ENCODE measurements around the gene DNM3.

DNM3 gene

DNA sequence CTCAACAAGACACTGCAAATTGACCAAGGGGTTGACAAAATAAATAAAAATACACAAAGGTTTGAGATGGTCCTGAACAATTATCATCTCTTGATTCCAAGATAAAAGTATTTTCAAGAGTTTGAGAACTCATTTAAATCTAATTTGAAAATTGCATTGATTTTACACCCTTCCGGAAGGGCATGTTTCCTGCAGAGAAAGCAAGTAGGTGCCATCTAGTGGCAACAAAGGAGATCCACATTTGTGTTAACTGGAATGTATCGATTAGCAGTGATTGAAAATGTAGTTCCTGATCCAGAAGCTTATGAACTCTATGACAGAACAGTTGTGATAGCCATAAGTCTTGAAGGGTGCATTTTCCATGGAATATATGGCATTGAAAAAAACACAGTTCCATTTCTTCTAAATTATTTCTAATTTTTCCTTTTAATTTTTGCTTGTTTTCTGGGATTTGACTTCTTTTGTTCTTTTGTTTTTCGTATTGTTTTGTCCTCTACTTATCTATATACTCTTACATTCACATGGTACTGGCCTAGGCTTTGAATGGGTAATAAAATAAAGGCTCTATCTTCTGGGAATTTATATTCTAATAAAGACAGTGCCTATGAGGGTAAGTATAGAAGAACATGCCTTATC lies 143.7 kb downstream of the DNM3 start:
- Histone ChIP-seq H3K9me3 (ENCODE audit: low read depth, low read length) (no peaks in the 10 kb centered on the region), H3K9ac (ENCODE audit: insufficient read length) (no peak overlapping the region), H3K36me3 (ENCODE audit: insufficient read depth, low read length) (no peaks in the 10 kb centered on the region), H3K27ac (no peak overlapping the region), H3K4me3 (no peak overlapping the region)
- no peak for DNase-seq (ENCODE audit: low read depth, low spot score)
- TF ChIP-seq FOXP2 (optimal IDR thresholded peaks at IDR 0.05; ENCODE audit: control extremely low read depth, extremely low read length, insufficient read depth) (no peak), POLR2AphosphoS5 (IDR thresholded peaks at IDR 0.05; ENCODE audit: borderline replicate concordance, low read depth, low read length) (no peak), EZH2 (IDR thresholded peaks at IDR 0.05) (no peak)

DNA sequence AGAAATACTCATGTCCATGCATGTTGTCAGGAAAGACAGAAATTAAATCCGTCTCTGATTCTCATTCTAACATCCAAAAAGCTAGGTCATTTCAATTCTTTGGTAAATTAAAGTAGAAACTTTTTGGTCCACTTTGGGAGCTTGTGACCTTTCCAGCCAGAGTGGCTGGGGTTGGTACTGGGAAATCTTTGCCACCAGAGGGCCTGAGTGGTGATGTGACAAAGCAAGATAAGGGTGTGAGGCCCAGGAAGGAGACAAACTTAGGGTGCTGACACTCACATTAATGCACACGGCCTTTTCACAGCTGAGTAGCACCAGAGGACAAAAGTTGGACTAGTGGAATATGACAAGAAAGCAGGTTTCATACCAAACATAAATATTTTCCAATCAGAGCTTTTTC lies 144.3 kb downstream of the DNM3 start:
- TF ChIP-seq FOXP2 (optimal IDR thresholded peaks at IDR 0.05; ENCODE audit: control extremely low read depth, extremely low read length, insufficient read depth) (no peak), EZH2 (IDR thresholded peaks at IDR 0.05) (no peak), POLR2AphosphoS5 (IDR thresholded peaks at IDR 0.05; ENCODE audit: borderline replicate concordance, low read depth, low read length) (no peak)
- Histone ChIP-seq H3K4me3 (no peak overlapping the region), H3K9ac (ENCODE audit: insufficient read length) (no peak overlapping the region), H3K27ac (no peak overlapping the region), H3K9me3 (ENCODE audit: low read depth, low read length) (no peaks in the 10 kb centered on the region), H3K36me3 (ENCODE audit: insufficient read depth, low read length) (no peaks in the 10 kb centered on the region)
- DNase-seq (ENCODE audit: low read depth, low spot score): no peak

DNA sequence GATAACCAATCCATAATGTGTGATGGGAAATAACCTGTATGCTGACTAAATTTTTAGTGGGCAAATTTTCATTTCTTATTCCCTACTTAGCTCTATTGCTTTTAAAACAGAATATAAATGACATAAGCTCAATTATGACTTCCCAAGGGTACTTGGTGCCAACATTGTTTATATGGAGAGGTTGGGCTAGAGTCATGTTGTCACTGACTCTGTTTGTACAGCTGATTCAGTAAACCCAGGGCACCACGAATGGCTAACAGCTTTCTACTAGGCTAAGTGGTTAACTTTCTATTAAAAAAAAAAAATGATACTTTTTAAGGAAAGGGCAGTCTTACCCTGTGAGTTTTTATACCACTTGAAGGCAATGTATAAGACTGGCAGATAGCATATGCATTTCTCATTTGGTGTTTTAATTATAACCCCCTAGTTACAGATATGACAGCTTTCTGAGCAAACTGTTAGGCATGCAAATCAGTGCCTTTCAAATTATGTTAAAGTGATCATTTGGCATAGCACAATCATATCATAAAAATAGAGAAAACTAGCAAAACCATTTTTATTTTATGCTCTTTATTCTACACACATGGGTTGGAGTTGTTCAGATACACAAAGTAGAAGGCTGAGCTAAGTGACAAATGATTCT lies 147.1 kb downstream of the DNM3 start:
- H3K36me3 ChIP-seq (ENCODE audit: insufficient read depth, low read length): no peaks in the 10 kb centered on the region
- H3K27ac ChIP-seq: no peak overlapping the region
- H3K9me3 ChIP-seq (ENCODE audit: low read depth, low read length): no peaks in the 10 kb centered on the region
- H3K4me3 ChIP-seq: no peak overlapping the region
- H3K9ac ChIP-seq (ENCODE audit: insufficient read length): no peak overlapping the region
- TF ChIP-seq FOXP2 (optimal IDR thresholded peaks at IDR 0.05; ENCODE audit: control extremely low read depth, extremely low read length, insufficient read depth) (no peak), POLR2AphosphoS5 (IDR thresholded peaks at IDR 0.05; ENCODE audit: borderline replicate concordance, low read depth, low read length) (no peak), EZH2 (IDR thresholded peaks at IDR 0.05) (no peak)
- DNase-seq (ENCODE audit: low read depth, low spot score): no peak

DNA sequence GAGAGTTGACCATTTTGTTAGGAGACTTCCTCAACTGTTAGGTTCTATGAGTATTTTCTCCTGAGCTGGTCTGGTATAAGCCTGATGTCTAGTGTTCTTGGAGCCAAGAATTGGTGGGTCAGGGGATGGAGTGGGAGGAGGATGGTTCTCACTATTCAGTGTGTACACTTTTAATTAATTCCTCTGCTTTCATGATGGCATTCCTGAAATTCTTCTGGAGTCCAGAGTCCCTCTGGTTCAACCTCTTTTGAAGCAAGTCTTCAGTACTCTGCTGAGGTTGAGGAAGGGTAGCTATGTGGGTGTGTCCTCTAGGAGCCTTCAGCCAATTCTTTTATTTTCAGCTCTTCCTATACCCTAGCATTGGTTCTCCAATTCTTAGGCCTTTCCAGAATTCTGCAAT lies 149.1 kb downstream of the DNM3 start:
- no peaks in the 10 kb centered on the region for H3K36me3 ChIP-seq (ENCODE audit: insufficient read depth, low read length)
- no peaks in the 10 kb centered on the region for H3K9me3 ChIP-seq (ENCODE audit: low read depth, low read length)
- no peak overlapping the region for H3K9ac ChIP-seq (ENCODE audit: insufficient read length)
- DNase-seq (ENCODE audit: low read depth, low spot score): no peak
- TF ChIP-seq EZH2 (IDR thresholded peaks at IDR 0.05) (no peak), POLR2AphosphoS5 (IDR thresholded peaks at IDR 0.05; ENCODE audit: borderline replicate concordance, low read depth, low read length) (no peak), FOXP2 (optimal IDR thresholded peaks at IDR 0.05; ENCODE audit: control extremely low read depth, extremely low read length, insufficient read depth) (no peak)
- no peak overlapping the region for H3K27ac ChIP-seq
- H3K4me3 ChIP-seq: no peak overlapping the region

DNA sequence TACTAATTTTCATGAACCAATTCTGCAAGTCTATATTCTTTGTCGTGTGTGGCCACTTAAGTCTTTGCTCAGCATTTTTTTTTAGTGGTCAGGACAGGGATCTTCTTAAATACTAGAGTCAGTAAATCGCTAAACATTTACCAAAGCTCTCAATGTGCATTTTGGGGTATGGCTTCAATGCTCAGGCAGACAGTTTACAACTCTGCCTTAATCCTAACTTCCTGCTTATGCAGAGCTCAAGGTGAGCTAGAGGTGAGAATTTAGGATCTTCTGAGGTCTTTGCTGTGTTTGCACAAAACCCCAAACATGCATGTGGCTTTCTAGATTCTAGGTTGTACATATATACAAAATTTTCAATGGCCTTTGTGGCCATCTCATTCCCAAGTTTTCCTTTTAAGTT lies 153.0 kb downstream of the DNM3 start:
- TF ChIP-seq POLR2AphosphoS5 (IDR thresholded peaks at IDR 0.05; ENCODE audit: borderline replicate concordance, low read depth, low read length) (no peak), EZH2 (IDR thresholded peaks at IDR 0.05) (no peak), FOXP2 (optimal IDR thresholded peaks at IDR 0.05; ENCODE audit: control extremely low read depth, extremely low read length, insufficient read depth) (no peak)
- no peaks in the 10 kb centered on the region for H3K9me3 ChIP-seq (ENCODE audit: low read depth, low read length)
- DNase-seq (ENCODE audit: low read depth, low spot score): no peak
- no peaks in the 10 kb centered on the region for H3K36me3 ChIP-seq (ENCODE audit: insufficient read depth, low read length)
- no peak overlapping the region for H3K27ac ChIP-seq
- H3K9ac ChIP-seq (ENCODE audit: insufficient read length): no peak overlapping the region
- no peak overlapping the region for H3K4me3 ChIP-seq

DNA sequence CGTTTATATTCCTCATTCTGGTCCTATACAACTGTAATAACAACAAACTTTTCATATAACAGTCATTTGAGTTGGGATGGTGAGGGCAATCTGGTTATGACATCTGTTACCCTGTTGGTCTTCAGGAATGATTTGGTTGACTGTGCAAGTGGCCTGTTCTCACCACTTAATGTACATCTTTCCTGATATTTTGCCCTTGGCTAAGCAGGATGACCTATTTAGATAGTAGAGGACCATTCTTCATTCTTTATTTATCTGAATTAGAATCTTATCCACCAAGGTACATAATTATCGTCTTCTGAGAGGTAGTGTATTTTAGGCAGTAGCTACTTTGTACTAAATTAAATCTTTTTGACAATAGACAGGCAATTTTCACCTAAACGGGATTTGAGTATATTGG lies 154.3 kb downstream of the DNM3 start:
- Histone ChIP-seq H3K4me3 (no peak overlapping the region), H3K27ac (no peak overlapping the region), H3K9me3 (ENCODE audit: low read depth, low read length) (no peaks in the 10 kb centered on the region), H3K9ac (ENCODE audit: insufficient read length) (no peak overlapping the region), H3K36me3 (ENCODE audit: insufficient read depth, low read length) (no peaks in the 10 kb centered on the region)
- no peak for DNase-seq (ENCODE audit: low read depth, low spot score)
- no peak for TF ChIP-seq EZH2 (IDR thresholded peaks at IDR 0.05)
- TF ChIP-seq FOXP2 (optimal IDR thresholded peaks at IDR 0.05; ENCODE audit: control extremely low read depth, extremely low read length, insufficient read depth): no peak
- no peak for TF ChIP-seq POLR2AphosphoS5 (IDR thresholded peaks at IDR 0.05; ENCODE audit: borderline replicate concordance, low read depth, low read length)

DNA sequence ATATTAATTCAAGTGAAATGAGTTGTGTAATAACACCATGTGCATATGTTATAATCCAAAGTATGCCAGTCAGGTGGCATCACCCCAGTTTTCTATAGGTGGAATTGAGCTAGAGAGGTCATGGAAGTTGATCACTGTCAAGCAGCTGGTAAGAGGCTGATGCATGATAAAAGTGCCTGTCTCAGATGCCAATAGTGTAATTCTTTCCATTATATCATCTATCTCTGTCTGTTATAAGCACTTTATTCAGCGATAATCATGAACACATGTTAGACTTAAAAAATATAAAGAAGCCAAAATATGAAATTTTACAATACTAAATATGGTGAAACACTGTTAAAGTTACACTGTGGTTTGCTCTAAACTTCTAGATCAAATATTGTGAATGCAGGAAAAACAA lies 156.6 kb downstream of the DNM3 start:
- Histone ChIP-seq H3K27ac (no peak overlapping the region), H3K36me3 (ENCODE audit: insufficient read depth, low read length) (no peaks in the 10 kb centered on the region), H3K9ac (ENCODE audit: insufficient read length) (no peak overlapping the region), H3K9me3 (ENCODE audit: low read depth, low read length) (no peaks in the 10 kb centered on the region), H3K4me3 (no peak overlapping the region)
- DNase-seq (ENCODE audit: low read depth, low spot score): no peak
- no peak for TF ChIP-seq POLR2AphosphoS5 (IDR thresholded peaks at IDR 0.05; ENCODE audit: borderline replicate concordance, low read depth, low read length)
- no peak for TF ChIP-seq EZH2 (IDR thresholded peaks at IDR 0.05)
- TF ChIP-seq FOXP2 (optimal IDR thresholded peaks at IDR 0.05; ENCODE audit: control extremely low read depth, extremely low read length, insufficient read depth): no peak

DNA sequence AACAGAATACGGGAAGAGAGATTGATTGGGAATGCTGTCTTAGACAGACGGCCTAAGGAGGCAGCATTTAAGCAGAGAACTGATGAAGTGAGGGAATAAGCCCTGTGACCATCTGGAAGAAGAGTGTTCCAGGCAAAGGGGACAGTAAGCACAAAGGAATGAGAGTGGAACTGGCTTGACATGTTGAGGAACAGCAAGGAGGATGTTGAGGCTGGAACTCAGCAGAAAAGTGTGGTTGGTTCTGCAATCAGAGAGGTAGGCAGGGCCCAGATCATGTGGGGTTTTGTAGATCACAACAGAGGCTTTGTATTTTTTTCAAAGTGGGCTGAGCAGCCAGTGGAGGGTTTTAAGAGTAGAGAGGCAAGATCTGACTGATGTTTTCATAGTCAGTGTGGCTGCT lies 157.4 kb downstream of the DNM3 start:
- Histone ChIP-seq H3K27ac (no peak overlapping the region), H3K9me3 (ENCODE audit: low read depth, low read length) (no peaks in the 10 kb centered on the region), H3K4me3 (no peak overlapping the region), H3K36me3 (ENCODE audit: insufficient read depth, low read length) (no peaks in the 10 kb centered on the region), H3K9ac (ENCODE audit: insufficient read length) (no peak overlapping the region)
- TF ChIP-seq POLR2AphosphoS5 (IDR thresholded peaks at IDR 0.05; ENCODE audit: borderline replicate concordance, low read depth, low read length) (no peak), EZH2 (IDR thresholded peaks at IDR 0.05) (no peak), FOXP2 (optimal IDR thresholded peaks at IDR 0.05; ENCODE audit: control extremely low read depth, extremely low read length, insufficient read depth) (no peak)
- no peak for DNase-seq (ENCODE audit: low read depth, low spot score)

All from SK-N-MC (cell line).